GM21737 (cell line): Measurements from ENCODE around the gene LCMT1.
A peak's percentile ranks its signal among the peaks of the same experiment; 100 is the strongest.
"Not testable (repeated sequence)": the region's sequence is repeated elsewhere in the genome, so short reads cannot be mapped to it uniquely, and the experiment has no call there.

Experiments
- ATAC-seq: cut with Tn5 transposase; IDR thresholded peaks from one replicate; pipeline ENCODE4 v1.9.1; 2021; ENCODE audit warnings: mild to moderate bottlenecking, moderate library complexity; ENCODE audit not compliant: unreplicated experiment

Gene LCMT1

GRCh38 chr16:25111403-25112166 lies at the start of gene LCMT1:
Gene LCMT1, plus strand, starts transcription at chr16:25111742. Its CDS starts 142 bp downstream, at chr16:25111884.
- peak; percentile 88 for ATAC-seq

- no peak for ATAC-seq
Observed at GRCh38 chr16:25063102-25063501, 48.4 kb upstream of the LCMT1 start.

- no peak for ATAC-seq
Observed at GRCh38 chr16:25063865-25064264, 47.7 kb upstream of the LCMT1 start.

GRCh38 chr16:25064281-25064680 lies 47.3 kb upstream of the LCMT1 start:
- ATAC-seq, result not testable (repeated sequence)

GRCh38 chr16:25064937-25065336 lies 46.6 kb upstream of the LCMT1 start:
- no peak for ATAC-seq

GRCh38 chr16:25065899-25066298 lies 45.6 kb upstream of the LCMT1 start:
- ATAC-seq, result no peak

- ATAC-seq, result no peak
Observed at GRCh38 chr16:25066426-25066746, 45.2 kb upstream of the LCMT1 start.

GRCh38 chr16:25066747-25067631 lies 44.6 kb upstream of the LCMT1 start:
- peak; percentile 89 for ATAC-seq

- no peak for ATAC-seq
Observed at GRCh38 chr16:25073854-25074253, 37.7 kb upstream of the LCMT1 start.

GRCh38 chr16:25078386-25078978 lies 33.1 kb upstream of the LCMT1 start:
- no peak for ATAC-seq

GRCh38 chr16:25079637-25080378 lies 31.7 kb upstream of the LCMT1 start:
- no peak for ATAC-seq

- ATAC-seq, result no peak
Observed at GRCh38 chr16:25080420-25081131, 31.0 kb upstream of the LCMT1 start.

- ATAC-seq, result no peak
Observed at GRCh38 chr16:25081702-25082101, 29.8 kb upstream of the LCMT1 start.

- no peak for ATAC-seq
Observed at GRCh38 chr16:25083065-25083464, 28.5 kb upstream of the LCMT1 start.

- no peak for ATAC-seq
Observed at GRCh38 chr16:25083701-25084100, 27.8 kb upstream of the LCMT1 start.

- ATAC-seq, result no peak
Observed at GRCh38 chr16:25084797-25085196, 26.7 kb upstream of the LCMT1 start.

GRCh38 chr16:25087761-25088160 lies 23.8 kb upstream of the LCMT1 start:
- ATAC-seq, result no peak

- no peak for ATAC-seq
Observed at GRCh38 chr16:25089351-25089750, 22.2 kb upstream of the LCMT1 start.

GRCh38 chr16:25092441-25092840 lies 19.1 kb upstream of the LCMT1 start:
- no peak for ATAC-seq
